Bronchus fibroblast of lung (primary cell): ENCODE measurements around the gene TAGAP. TPM values are rescaled to one million over a fixed set of nuclear protein-coding genes. Genes with fewer than 3 reads are reported as not detected.

Source experiments
- total RNA-seq: library from RNA; depleted of rRNA; stranded (reverse); fragments of >200 nt; gene quantifications from 2 replicates; pipeline ENCODE4 v1.2.3, GENCODE V29; 2015

Gene TAGAP
- not detected in 2 replicates for total RNA-seq

DNA sequence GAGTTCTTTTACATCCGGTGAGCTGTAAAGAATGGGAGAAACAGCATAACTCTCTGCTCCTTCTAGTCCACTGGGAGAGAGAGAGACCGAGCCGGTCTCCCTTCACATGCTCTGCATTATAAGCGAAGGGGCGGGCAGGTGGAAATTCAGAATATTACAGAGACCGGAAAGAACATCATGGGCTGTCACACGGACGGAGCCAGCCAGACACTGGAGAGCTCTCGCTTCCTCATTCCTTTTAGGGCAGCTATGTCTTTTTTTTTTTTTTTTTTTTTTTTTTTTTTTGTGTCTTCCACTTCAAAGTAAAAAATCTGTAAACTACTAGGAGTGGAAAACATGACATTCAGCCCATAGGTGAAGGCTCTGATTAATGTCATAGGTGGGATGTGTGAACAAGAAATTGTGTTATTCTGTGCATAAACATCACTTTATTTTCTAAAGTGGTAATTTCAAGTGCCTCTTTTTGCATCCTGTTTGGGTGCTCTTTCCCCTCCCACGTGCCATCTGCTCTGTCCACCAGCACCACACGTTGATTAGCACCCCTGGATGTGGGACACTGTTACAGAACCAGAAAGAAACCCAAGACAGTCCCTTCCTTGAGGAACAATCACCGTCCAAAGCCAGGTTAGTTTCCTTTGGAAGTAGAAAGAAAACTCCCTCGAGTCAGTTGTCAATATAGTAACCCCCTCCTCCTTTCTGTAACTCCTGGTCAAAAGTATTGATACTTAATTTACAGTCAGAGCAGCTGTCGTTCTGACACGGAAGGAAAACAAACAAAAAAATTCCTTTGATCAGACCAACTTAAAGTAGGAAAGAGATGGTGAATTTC, at the start of gene TAGAP:
Gene TAGAP, minus strand, starts transcription at position 93 of the 829 bp plus-strand sequence. CDS start 845 bp downstream, outside the sequence.

GRCh38 chr6:158999666-159000403, 45.0 kb downstream of the TAGAP start, which contains the start of gene RSPH3:
TSS of gene RSPH3 (minus strand) at chr6:159000202. CDS start at chr6:158999550, 652 bp downstream.

Other genes starting within 250 kb of the TAGAP start
- 76.7 and 77.4 TPM in 2 replicates for gene EZR, start 225.6 kb downstream of the TAGAP start, total RNA-seq
- 2.1 and 2.7 TPM in 2 replicates for gene RSPH3, start 44.8 kb downstream of the TAGAP start, total RNA-seq
- 0.15 and 0.17 TPM in 2 replicates for gene FNDC1, start 124.4 kb upstream of the TAGAP start, total RNA-seq